MCF 10A (cell line): Measurements from ENCODE around the gene SYT13. TPM values are rescaled to one million over a fixed set of nuclear protein-coding genes. Genes with fewer than 3 reads are reported as not detected.

ENCODE experiments used
- BruUV-seq: library from RNA; stranded (reverse); fragments of 400-500 nt; replicated peaks from 2 replicates; lab custom pipeline; 2021; lab: Mats Ljungman, UMichigan
- CTCF ChIA-PET: fragments of 300-600 bp; sonication (Branson Sonifier 250); formaldehyde crosslinking; extraction: SDS; loops from one replicate; lab custom pipeline; 2021; ENCODE audit warnings: antibody characterized with exemption, inconsistent platforms; lab: Yijun Ruan, JAX
- POLR2A ChIA-PET: fragments of 300-600, 350-650 bp; sonication (Branson Sonifier 250); formaldehyde crosslinking; extraction: SDS; loops from one replicate; lab custom pipeline; 2020; ENCODE audit warnings: antibody characterized with exemption, inconsistent platforms; lab: Yijun Ruan, JAX
- DNase-seq: peaks from one replicate; pipeline ENCODE4 v3.0.0-alpha.2; 2018; ENCODE audit not compliant: unreplicated experiment
- H3K27ac Mint-ChIP-seq: one replicate; pipeline ENCODE4 v1.8.0; 2022; ENCODE audit warnings: mild to moderate bottlenecking, low read depth, mixed read lengths; ENCODE audit not compliant: unreplicated experiment
- H3K27me3 Mint-ChIP-seq: one replicate; pipeline ENCODE4 v1.8.0; 2022; ENCODE audit warnings: mixed read lengths; ENCODE audit not compliant: insufficient read depth, unreplicated experiment
- H3K36me3 Mint-ChIP-seq: one replicate; pipeline ENCODE4 v1.8.0; 2022; ENCODE audit warnings: mild to moderate bottlenecking, moderate library complexity, mixed read lengths; ENCODE audit not compliant: insufficient read depth, unreplicated experiment
- H3K4me1 Mint-ChIP-seq: one replicate; pipeline ENCODE4 v1.8.0; 2022; ENCODE audit warnings: mixed read lengths; ENCODE audit not compliant: insufficient read depth, unreplicated experiment
- H3K4me3 Mint-ChIP-seq: one replicate; pipeline ENCODE4 v1.8.0; 2022; ENCODE audit warnings: mild to moderate bottlenecking, moderate library complexity, mixed read lengths; ENCODE audit not compliant: unreplicated experiment
- H3K9me3 Mint-ChIP-seq: one replicate; pipeline ENCODE4 v1.8.0; 2022; ENCODE audit warnings: mixed read lengths; ENCODE audit not compliant: unreplicated experiment
- intact Hi-C: fragments of 100-400 bp; cut with micrococcal nuclease; formaldehyde crosslinking; loops from 2 replicates; pipeline ENCODE4 v1.14.1; 2022
- total RNA-seq: library from RNA; stranded (reverse); gene quantifications from 2 replicates; pipeline ENCODE4 v1.2.3, GENCODE V29; 2022
- TF ChIP-seq, protein P1 (sequence below): fragments of 200-600 bp; IDR thresholded peaks from one replicate; pipeline ENCODE4 v1.8.0; 2022; ENCODE audit warnings: antibody characterized with exemption, mild to moderate bottlenecking; ENCODE audit not compliant: unreplicated experiment

Gene SYT13
- total RNA-seq, 1 experiment from 2014 or later: not detected

DNA sequence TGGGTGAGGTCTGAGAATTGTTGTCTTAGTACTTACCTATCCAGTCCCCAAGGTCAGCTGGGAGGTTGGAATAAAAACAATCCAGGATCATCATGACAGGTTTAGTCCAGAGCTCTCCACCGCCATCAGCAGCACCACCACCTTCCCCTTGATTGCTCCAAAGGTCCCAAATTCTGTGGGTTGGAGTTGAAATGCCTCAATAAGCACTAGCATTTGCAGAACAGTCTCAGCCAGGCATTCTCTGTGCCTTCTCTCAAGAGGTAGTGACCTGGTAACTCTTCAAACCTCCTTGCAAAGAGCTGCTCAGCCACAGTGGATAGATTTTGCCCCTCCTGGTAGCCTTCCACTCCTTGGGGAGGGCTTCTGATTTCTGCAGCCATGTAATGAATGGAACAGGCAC lies 70.1 kb downstream of the SYT13 start:
- no peak for DNase-seq
- ChIA-PET CTCF (interaction anchor here (0.9 kb wide), 1 partner anchor 17 kb away, joined by 7 read pairs; no protein-coding TSS in a partner anchor), POLR2A (no interaction called here)
- Mint-ChIP-seq H3K27ac (no peak overlapping the region), H3K4me1 (no peaks in the 10 kb centered on the region), H3K27me3 (no peaks in the 10 kb centered on the region), H3K4me3 (no peak overlapping the region), H3K9me3 (no peaks in the 10 kb centered on the region), H3K36me3 (peaks cover 6% of the 10 kb centered on the region)
- intact Hi-C loops: no loop called here
- TF ChIP-seq, protein P1, sequence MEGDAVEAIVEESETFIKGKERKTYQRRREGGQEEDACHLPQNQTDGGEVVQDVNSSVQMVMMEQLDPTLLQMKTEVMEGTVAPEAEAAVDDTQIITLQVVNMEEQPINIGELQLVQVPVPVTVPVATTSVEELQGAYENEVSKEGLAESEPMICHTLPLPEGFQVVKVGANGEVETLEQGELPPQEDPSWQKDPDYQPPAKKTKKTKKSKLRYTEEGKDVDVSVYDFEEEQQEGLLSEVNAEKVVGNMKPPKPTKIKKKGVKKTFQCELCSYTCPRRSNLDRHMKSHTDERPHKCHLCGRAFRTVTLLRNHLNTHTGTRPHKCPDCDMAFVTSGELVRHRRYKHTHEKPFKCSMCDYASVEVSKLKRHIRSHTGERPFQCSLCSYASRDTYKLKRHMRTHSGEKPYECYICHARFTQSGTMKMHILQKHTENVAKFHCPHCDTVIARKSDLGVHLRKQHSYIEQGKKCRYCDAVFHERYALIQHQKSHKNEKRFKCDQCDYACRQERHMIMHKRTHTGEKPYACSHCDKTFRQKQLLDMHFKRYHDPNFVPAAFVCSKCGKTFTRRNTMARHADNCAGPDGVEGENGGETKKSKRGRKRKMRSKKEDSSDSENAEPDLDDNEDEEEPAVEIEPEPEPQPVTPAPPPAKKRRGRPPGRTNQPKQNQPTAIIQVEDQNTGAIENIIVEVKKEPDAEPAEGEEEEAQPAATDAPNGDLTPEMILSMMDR: no peak
- BruUV-seq: no TSS peak

DNA sequence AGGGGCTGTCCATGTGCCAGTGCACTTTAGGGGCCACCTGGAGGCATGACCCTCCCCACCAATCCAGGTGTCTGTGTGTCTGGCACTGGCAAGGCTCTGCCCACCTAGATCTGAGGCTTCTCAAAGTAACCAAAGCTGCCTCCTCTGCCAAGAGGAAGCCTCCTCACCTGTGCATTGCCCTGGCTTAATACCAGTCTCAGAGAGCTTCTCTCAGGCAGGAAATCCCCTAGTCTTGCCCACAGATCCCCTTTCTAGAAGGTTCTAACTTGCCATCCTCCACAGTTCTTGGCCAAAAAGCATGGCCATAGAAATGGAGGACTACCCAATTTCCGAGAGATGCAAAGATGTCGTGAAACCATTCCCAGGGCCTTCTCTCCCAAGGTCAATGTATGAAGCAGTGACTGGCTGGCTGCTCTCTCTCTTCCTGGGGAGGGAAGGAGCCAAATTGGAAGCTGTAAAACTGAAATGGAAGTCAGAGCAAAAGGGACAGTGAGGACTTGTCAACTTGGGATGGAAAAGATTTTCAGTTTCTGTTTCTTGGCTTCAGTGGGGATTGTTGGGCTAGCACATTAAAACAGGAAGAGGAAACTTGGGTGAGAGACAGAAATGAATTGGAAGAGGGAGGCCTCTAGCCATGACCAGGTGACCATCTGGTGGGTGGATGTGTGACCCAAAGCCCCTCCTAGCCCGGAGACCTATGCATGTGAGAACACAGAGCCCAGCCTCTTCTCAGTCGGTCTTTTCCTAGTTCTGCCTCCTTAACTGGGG lies 70.9 kb downstream of the SYT13 start:
- H3K27ac Mint-ChIP-seq: no peak overlapping the region
- intact Hi-C loops: no loop called here
- no peak for DNase-seq
- H3K27me3 Mint-ChIP-seq: no peaks in the 10 kb centered on the region
- ChIA-PET CTCF (no interaction called here), POLR2A (no interaction called here)
- no peak overlapping the region for H3K4me3 Mint-ChIP-seq
- H3K36me3 Mint-ChIP-seq: peaks cover 6% of the 10 kb centered on the region
- BruUV-seq: no TSS peak
- H3K4me1 Mint-ChIP-seq: no peaks in the 10 kb centered on the region
- TF ChIP-seq, protein P1: no peak
- no peaks in the 10 kb centered on the region for H3K9me3 Mint-ChIP-seq

DNA sequence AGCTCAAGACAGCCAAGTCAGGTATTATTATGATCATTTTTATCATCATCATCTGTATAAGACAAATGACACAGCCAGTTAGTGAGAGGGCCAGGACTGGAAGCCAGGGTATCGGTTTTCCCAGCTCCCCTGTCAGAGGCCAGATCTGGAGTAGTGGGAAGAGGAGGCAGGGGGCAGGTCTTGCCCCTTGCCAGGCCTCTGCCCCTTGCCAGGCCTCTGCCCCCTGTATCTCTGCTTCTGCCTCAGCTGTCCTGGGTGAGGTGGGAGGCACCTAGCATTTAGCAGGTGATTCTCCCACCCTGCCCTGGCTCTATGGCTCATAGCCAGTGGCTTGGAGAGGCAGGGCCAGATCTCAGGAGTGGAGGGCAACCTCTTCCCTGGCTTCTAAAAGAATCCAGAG lies 72.4 kb downstream of the SYT13 start:
- ChIA-PET POLR2A (interaction anchor here (0.6 to 0.9 kb wide), 3 partner anchors 10 to 78 kb away, joined by 3 read pairs; no protein-coding TSS in a partner anchor), CTCF (no interaction called here)
- intact Hi-C loops: no loop called here
- H3K4me1 Mint-ChIP-seq: no peaks in the 10 kb centered on the region
- H3K27ac Mint-ChIP-seq: no peak overlapping the region
- no peak overlapping the region for H3K4me3 Mint-ChIP-seq
- H3K27me3 Mint-ChIP-seq: no peaks in the 10 kb centered on the region
- H3K9me3 Mint-ChIP-seq: no peaks in the 10 kb centered on the region
- no peak for DNase-seq
- H3K36me3 Mint-ChIP-seq: peaks cover 6% of the 10 kb centered on the region
- BruUV-seq: no TSS peak
- TF ChIP-seq, protein P1: no peak

DNA sequence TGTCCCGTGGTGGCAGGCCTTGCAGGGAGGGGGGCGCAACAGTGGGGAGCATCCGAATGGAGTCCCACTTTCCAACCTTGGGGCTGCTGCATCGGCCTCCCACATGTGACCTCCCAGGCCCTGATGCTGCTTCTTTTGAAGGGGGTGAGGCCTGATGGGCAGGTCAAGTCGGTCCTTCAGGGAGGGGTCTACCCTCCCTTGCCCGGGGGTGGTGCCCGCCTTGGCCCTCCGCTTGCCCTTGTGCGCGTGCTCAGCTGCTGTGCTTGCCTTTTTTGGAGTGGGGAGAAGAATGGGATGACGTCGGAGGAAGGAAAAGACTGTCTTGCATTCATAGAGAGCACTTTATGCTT lies 72.8 kb downstream of the SYT13 start:
- H3K27ac Mint-ChIP-seq: no peak overlapping the region
- CTCF ChIA-PET: no interaction called here

More for the DNA sequence above, 72.8 kb downstream of the SYT13 start:
- TF ChIP-seq, protein P1: no peak
- POLR2A ChIA-PET: interaction anchor here (0.7 to 0.9 kb wide), 2 partner anchors 10 to 18 kb away, joined by 3 read pairs; no protein-coding TSS in a partner anchor
- no peaks in the 10 kb centered on the region for H3K4me1 Mint-ChIP-seq
- no TSS peak for BruUV-seq
- H3K27me3 Mint-ChIP-seq: no peaks in the 10 kb centered on the region
- H3K36me3 Mint-ChIP-seq: peaks cover 6% of the 10 kb centered on the region
- no peak overlapping the region for H3K4me3 Mint-ChIP-seq
- no peak for DNase-seq
- intact Hi-C loops: no loop called here
- H3K9me3 Mint-ChIP-seq: no peaks in the 10 kb centered on the region
